NCI-H1105 treated with DMSO at 0.1 percent for 48 hours (cell line): ENCODE measurements around the gene DNAJC1.

Source experiments
- DNase-seq: peaks from one replicate; lab custom pipeline; 2025; lab: John Stamatoyannopoulos, UW

DNAJC1 gene

DNA sequence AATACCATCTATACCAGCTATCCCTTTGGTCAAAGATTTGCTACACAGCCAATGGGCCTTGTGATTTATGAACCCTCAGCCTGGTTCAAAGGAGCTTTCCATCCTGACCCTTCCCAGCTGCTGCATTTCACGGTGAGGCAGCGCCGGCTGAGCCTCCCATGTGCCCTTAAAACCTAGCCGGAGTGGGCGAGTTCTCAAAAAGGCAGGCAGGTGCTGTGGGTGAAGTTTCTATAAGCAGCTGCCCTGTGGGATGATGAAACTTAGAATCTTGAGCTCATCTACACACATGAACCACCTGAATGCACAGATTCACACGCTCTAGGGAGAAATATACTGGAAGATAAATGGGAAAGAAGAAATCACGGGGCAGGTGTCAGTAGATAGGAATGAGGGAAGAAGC lies 244.8 kb downstream of the DNAJC1 start:
- no peak for DNase-seq

DNA sequence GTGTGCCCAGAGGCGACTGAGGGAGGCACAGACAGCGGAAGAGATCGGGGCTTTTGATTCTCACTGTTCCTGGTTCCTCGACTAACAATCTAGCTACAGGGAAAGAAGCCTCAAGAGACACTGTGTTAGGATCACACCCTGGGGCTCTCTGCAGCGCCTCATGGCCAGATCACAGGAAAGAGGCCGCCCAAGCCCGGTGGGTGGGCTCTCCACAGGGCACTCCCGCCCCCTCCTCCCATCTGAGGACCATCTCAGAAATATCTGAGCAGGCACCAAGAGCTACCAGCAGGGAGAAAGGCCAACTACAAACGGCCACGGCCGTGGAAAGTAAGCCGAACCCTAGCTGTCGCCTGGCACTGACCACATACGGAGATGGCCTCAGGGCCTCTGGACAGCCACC lies 245.3 kb downstream of the DNAJC1 start:
- no peak for DNase-seq

DNA sequence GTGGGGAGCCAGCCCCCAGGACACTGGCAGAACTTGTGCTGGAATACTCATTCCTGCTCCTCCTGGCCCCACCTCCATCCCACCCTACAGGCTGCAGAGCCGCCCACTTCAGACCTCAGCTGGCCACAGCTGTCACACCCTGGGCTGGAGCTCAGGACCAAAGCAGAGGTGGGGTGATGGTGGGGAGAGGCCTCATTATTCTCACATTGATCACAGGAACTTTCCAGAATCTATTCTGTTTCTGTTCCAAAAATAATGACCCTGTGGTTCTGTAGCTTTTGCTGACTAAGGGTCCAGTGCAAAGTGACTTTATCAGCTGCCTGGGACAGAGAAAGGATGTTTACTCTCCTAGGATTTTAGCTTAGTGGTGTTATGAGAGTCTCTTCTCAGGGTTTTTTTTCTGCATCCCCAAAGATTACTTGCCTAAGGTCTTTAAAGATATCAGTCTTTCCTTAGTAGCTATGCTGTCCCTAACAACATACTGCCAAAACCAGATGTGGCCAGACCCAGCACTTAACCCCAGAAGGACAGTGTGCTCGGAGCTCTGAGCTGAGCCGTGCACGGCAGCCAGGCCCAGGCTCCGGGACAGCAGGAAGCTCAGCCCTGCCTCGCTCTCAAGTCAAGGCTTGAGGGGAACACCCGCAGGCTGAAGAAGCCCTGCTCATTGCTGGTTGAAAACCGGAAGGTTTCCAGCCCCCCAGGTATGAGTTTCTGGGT lies 246.2 kb downstream of the DNAJC1 start:
- DNase-seq, result no peak

DNA sequence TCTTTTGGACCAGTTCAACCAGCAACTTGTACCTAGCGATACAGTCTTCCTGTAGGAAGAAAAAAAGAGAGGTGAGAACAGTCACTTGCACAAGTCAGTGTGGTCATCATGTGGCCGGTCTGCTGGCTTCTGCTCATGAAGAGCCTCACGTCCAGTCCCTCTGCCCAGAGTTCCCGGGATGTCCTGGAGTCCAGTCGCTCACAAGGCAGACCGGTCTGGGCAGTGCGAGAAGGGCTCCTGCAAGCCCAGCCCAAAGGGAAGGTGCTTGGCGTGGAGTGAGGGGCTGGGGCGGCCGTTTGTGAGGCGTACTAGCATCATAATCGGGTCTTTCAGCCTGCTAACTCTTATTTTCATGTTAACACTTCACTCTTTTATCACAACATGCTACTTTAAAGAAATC lies 246.8 kb downstream of the DNAJC1 start:
- no peak for DNase-seq

DNA sequence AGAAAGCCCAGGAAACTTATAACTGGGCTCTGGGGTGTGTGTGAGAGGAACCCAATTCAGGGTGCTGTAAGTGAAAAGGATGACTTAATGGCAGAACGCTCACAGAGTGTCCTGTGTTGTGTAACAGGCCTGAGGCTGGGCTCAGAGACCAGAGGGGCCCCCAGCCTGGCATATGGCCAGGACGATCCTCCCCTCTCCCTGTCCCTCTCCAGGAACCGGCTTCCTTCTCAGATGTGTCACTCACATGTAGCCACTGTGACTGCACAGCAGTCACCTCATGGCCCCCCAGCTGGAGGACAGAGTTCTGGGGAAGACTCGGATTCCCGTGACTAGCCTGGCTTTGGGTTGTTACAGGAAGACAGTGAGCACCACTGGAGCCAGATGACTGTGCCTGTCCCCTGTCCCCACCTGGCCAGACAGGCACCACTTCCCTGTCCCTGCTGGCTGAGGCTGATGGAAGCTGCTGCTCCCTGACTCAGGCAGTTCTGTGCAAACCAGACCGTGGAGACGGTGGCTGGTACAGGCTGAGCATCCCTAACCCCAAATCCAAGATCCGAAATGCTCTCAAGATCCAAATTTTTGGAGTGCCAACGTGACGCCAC lies 249.0 kb downstream of the DNAJC1 start:
- DNase-seq, result no peak

DNA sequence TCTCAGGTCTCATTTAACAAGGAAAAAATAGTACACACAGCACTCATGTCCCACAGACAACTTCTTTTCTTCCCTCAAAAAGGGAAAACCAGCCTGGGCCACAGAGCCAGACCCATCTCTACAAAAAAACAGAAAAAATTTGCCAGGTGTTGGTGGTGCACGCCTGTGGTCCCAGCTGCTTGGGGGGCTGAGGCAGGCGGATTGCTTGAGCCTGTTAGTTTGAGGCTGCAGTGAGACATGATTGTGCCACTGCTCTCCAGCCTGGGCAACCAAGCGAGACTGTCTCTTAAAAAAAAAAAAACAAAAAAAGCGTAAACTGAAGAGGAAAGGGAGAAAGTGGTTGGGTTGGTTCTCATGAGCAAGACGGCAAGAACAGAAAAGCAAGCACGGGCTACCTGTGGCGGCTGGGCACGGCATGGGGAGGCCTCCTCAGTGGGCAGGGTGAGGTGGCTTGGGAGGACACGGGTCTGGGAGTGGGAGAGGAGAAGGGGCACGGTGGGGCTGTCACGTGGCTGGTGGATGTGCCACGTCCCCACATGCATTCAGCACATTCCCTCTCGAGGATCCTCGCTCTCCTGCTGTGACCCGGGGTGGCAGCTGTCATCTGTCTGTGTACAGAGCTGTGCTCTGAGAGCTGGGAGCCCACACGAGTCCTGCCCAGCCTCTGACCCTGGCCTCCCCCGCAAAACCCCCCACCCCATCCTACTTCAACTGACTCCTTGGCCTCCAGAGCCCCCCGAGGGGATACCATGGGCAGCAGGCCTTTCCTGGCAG lies 249.8 kb downstream of the DNAJC1 start:
- DNase-seq, result no peak

DNA sequence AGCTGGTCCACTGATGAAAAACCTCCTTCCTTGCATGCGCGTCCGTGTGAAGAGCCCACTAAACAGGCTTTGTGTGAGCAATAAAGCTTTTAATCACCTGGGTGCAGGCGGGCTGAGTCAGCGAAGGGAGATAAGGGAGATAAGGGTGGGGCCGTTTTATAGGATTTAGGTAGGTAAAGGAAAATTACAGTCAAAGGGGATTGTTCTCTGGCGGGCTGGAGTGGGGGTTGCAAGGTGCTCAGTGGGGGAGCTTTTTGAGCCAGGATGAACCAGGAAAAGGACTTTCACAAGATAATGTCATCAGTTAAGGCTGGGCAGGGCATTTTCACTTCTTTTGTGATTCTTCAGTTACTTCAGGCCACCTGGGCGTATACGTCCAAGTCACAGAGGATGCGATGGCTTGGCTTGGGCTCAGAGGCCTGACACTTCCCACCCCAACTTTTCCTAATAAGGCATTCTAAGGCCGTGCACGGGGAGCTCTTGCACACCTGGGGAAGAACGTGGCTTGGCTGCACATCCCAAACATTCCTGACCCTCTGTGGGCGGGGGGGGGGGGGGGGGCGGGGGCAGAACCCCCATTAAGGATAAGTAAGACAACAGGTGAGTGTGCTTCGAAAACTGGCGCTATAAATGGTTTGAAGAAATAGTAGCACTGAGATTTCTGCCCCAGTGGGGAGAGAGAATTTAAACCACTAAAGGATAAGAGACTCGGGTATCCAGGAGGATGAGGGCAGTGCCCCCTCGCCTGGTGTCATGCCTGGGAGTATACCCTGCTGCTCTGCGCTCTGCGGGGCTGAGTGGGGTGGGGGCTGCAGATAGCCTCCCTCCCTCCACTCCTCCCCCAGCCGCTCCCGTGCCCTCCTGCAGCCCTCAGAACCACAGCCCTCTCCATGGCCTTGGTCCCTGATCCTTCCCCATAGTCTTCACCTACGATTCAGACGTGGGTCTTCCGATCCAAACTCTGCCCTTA lies 251.9 kb downstream of the DNAJC1 start:
- DNase-seq, result no peak

DNA sequence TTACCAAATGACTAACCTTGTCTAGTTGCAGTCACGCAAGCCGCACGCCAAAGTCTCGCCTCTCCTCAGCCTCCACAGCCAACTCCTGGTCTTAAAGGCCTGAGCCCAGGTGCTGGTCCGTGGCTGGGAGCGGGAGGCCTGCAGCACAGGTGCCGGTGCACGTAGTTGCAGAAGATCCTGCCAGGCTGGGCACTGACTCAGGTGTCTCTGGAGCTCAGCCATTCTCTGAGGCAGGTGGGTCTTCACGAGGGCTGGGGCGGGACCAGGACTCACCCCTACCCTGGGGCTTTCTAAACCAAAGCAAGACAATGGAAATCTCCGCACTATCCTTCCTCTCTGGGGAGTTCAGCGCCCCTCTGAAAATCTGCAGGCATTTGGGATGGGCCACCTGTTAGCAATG lies 253.1 kb downstream of the DNAJC1 start:
- no peak for DNase-seq

DNA sequence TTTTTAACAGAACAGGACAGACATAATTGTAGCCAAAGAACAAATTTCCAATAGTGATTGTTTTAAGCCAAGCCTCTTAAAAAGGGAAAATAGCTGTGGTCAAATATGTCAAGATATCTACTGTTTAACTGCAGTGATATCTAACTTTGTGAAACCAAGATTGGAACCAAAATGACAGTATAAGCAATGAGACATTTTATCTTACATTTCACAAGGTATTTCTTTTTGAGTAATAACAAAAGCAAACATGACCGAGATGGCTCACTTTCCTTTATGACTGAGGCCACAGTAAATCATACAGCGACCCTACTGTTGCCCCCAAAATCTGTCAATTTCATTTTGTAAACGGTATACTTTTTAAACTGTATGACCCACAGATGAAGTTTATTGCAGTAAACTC lies 253.7 kb downstream of the DNAJC1 start:
- DNase-seq, result no peak

DNA sequence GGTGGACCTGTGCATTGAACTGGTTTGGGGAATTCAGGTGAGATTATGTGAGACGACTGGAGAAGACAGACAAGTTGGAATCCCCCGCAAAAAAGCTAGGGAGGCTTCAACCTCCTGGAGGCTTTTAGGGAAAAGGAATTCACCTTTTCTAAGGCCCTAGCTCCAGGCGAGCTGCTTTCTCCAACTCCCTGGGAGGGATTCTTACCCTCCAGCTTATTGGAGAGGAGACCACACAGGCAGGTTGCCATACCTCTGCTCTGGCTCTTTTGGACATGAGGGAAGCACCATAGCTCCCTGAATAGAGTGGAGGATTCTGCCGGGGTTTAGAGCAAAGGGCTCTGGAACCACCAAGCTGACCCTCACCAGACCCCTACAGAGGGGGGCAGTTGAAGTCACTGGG lies 255.7 kb downstream of the DNAJC1 start:
- no peak for DNase-seq

DNA sequence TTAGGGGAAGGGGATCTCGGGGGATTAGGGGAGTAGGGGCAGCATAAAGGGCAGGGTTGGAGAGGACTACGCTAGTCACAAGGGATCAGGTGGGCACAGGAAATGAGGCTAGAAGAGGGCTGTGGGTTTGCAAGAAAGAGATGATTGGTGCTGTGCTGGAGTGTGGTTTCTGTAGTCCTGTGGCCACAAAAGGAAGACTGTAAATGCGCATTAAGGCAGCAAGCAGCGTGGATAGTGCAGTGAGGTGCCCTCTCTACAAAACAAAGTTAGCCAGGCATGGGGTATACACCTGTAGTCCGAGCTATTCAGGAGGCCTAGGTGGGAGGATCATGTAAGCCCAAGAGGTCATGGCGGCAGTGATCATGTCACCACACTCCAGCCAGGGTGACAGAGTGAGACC lies 257.4 kb downstream of the DNAJC1 start:
- no peak for DNase-seq

DNA sequence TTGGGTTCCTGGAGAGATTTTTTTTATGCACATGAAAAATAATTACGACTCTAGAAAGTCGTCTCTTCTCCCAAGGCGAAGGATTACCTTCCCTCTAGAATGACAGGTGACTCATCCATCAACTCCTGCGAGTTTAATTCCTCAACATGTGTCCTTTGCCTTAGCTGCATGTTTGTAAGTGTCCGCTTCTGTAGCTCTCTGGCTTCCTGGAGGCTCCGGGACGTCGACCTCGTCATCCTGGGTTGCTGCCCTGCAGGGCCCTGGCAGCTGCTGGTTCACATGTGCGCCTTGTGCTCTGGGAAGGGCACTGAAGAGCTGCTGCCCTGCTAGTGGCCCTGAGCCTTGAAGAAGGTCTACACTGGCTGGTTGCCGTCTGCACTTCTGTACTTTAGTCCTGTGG lies 259.3 kb downstream of the DNAJC1 start:
- DNase-seq, result no peak

DNA sequence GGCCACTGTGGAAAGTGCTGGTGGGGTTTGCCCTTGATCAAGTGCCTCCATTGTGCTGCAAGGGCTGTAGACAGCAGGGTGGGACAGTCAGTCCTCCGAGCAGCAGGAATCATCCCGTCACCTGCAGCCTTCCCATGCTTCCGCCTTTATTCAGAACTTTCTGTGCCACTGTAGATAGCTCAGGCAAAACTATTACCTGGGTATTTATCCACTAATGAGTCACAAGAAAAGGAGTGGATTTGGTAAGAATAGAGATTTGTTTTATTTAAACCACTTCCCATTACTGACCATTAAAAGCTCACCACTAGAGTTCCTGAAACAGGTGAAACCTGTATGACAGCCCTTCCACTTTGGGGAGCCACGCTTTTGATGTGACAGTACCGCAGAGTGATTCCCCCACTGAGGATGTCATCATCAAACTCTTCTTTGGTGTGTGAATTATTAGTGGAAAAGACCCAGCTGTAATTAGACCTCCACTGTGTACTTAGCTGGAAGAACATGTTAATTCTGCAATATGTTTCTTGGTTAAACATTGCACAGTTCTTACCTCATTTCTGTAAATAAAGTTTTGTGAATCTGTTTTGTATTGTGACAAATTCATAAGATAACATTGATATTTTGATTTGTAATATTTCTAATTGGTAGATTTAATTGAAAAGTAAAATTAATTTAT lies 260.7 kb downstream of the DNAJC1 start:
- DNase-seq, result no peak

DNA sequence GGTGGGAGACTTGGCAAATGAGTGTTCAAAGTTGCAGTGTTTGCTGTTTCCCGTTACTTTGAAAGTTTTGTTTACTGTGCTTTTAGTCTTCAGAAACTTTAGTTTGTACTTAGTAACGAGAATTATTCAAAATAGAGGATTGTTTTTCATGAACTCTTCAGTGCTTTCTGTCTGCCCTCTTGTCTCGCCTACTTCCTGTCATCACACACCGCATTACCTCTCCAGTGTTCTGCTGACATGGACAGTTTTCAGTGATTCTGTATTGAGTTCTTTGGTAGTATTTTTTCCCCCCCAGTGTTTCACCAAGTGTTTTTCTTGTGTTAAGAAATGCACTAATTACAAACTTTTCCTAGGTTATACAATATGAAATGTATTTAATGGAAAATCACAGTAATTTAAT lies 262.5 kb downstream of the DNAJC1 start:
- no peak for DNase-seq

DNA sequence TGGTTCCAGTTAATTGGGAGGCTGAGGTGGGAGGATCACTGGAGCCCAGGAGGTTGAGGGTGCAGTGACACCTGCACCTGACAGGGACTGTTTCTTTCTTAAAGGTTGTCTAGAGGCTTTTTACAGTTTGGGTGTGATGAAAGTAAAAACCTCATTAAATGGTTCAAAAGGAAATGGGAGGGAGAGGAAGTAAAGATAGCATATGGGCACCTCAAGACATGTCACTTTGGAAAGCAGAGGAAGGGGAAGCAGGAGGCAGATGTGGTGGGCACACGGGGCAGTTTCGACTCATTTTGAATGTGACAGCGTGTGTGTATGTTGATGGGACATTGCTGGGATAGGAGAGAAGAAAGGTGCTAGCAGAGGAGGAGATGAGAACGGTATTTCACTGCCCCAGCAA lies 266.4 kb downstream of the DNAJC1 start:
- DNase-seq, result no peak

DNA sequence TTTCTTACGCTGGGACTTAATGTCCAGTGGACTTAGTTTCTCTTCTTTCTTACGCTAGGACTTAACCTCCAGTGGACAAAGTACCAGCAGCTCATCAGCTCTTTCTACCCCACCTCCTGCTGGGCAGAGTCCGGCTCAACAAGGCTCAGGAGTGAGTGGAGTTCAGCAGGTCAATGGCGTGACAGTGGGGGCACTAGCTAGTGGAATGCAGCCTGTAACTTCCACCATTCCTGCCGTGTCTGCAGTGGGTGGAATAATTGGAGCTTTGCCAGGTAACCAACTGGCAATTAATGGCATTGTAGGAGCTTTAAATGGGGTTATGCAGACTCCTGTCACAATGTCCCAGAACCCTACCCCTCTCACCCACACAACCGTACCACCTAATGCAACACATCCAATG lies 269.8 kb downstream of the DNAJC1 start:
- no peak for DNase-seq

DNA sequence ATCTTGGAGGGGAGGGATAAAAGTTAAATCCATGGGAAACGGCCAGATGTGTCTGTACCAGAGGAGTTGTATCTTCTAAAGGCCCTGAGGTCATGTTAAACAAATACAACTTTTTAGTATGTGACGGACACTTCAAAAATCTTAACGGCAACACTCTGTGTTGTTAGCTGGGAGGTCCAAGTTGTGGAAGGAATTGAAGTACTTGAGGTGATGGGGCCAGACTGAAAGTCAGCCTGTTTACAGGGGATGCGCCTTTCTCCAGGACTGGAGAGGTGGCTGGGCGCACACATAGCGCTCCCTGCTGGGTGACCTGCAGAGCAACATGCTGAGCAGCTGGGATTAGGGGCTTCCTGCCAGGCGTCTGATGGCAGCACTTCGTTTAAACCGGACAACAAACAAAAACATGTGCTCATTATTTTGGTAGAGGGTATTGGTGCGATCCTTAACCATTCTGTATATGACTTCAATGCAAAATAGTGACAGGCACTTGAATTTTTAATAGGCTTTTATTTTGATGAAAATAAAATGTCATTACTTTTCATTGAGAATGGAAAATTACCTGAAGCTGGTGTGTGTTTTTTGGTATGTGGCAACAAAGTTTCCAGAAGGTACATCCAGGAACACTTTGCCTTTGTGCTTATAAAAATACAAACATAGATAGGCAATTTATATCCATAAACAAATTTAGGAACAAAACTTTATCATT lies 271.3 kb downstream of the DNAJC1 start:
- no peak for DNase-seq

DNA sequence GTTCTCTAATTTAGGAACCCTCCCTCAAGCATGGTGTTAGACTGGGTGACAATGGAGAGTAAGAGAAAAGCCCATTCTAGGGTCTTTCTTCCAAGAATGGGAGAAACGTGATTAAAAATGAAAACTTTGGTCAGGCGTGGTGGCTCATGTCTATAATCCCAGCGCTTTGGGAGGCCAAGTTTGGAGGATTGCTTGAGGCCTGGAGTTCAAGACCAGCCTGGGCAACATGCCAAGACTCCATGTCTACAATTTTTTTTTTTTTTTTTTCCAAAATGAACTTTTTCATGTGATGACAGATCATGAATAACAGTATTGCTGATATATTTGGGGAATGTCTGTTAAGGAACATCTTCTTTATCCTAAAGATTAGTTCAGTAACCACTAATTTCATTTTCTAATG lies 274.9 kb downstream of the DNAJC1 start:
- DNase-seq, result no peak

DNA sequence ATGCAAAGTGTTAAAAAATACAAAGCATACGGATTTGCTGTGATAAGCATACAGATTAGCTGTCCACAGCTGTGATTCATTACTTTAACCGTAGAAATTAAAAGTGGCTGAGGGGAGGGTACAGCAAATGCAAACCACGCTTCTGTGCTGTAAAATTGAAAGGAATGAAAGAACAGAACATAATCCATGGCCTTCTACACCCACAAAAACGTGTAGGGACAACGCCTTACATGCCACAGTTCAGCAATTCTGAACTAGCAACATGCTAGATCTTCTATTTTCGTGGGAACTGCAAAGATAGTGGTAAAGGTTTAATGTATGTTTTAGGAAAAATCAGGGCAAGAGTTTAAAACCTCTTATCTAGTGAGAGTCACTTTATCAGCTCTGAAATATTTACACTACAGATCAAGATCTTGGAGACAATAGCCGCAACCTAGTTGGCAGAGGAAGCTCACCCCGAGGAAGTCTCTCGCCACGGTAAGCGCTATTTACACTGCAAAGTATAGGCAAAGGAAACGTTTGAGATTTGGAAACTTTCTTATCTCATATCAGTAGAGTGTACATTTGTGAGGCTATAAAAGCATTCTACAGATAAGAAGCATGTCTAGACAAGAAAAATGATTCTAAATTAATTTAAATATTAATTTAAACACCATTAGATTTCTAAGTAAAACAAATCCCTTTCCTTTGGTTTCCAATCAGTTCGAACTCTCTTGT lies 275.9 kb downstream of the DNAJC1 start:
- DNase-seq, result no peak

DNA sequence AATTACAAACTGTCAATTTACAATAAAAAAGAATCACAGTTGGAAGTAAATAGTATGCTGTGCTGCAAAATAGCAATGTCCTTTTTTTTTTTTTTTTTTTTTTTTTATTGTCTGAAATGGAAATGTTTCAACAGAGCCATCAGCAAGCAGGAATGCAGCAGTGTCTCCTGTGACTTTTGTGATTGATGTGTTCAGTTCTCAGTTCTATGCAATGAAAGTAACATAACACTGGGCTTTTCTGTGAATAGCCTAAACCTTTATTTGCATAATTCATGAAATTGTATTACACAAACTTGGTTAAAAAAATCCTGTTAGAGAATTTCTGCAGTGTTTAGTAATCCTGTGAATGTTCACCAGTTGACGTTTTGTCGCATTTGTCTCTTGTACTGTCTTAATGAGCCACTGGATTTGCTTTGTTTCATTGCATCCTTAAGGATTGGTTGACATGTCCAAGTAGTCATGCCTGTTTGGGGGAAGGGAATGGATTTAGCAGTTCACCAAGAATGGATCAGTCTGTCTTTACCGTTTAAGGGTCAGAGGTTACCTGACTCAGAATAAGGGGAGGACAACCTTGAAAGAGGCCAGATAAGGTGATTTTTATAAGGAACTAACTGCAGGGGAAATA lies 276.8 kb downstream of the DNAJC1 start:
- no peak for DNase-seq
